Fibroblast of the aortic adventitia (primary cell): ENCODE results near the gene TAF7. TPM values are rescaled to one million over a fixed set of nuclear protein-coding genes. Genes with fewer than 3 reads are reported as not detected.

Source experiments
- DNase-seq: peaks from one replicate; pipeline ENCODE4 v3.0.0-alpha.2; 2010; ENCODE audit warnings: low read depth
- H3K4me3 ChIP-seq: 2 replicates; pipeline ENCODE4 v1.5.1; 2011; ENCODE audit warnings: low read depth, mild to moderate bottlenecking, control low read depth, low read length, moderate library complexity
- CTCF ChIP-seq: IDR thresholded peaks from 2 replicates; pipeline ENCODE4 v1.5.1; 2011; ENCODE audit warnings: mild to moderate bottlenecking, low read length, control low read depth, inconsistent platforms; ENCODE audit not compliant: insufficient read depth
- total RNA-seq: library from RNA; depleted of rRNA; stranded (reverse); fragments of >200 nt; gene quantifications from 2 replicates; pipeline ENCODE4 v1.2.3, GENCODE V29; 2012; ENCODE audit warnings: low replicate concordance

TAF7 gene
- total RNA-seq, 1 donor = 66.0 TPM

- DNase-seq = no peak
- TF ChIP-seq CTCF = no peak
These were observed 51.4 kb downstream of the TAF7 start for GRCh38 chr5:141269195-141269594.

More at GRCh38 chr5:141269195-141269594, 51.4 kb downstream of the TAF7 start:
- H3K4me3 ChIP-seq = no peak overlapping the region

Other genes starting within 250 kb of the TAF7 start
- gene PCDHB2, start 226.2 kb downstream of the TAF7 start, total RNA-seq = 0.36 and 0.82 TPM in 2 replicates
- 0.27 and 0.74 TPM in 2 replicates for gene PCDHB3, start 220.3 kb downstream of the TAF7 start, total RNA-seq
- gene PCDHB4, start 199.0 kb downstream of the TAF7 start, total RNA-seq = 0.09 and 0.65 TPM in 2 replicates
- gene PCDHB5, start 185.6 kb downstream of the TAF7 start, total RNA-seq = 0.45 and 0.57 TPM in 2 replicates
- gene PCDHB6, start 170.7 kb downstream of the TAF7 start, total RNA-seq = 0.18 TPM in 1 of 2 replicates, not detected in the other
- 0.63 and 0.98 TPM in 2 replicates for gene PCDHB7, start 148.1 kb downstream of the TAF7 start, total RNA-seq
- 0.16 and 0.27 TPM in 2 replicates for gene PCDHB8, start 143.0 kb downstream of the TAF7 start, total RNA-seq
- gene PCDHB16, start 138.4 kb downstream of the TAF7 start, total RNA-seq = 0.25 and 0.36 TPM in 2 replicates
- 0.41 and 1.2 TPM in 2 replicates for gene PCDHB9, start 133.6 kb downstream of the TAF7 start, total RNA-seq
- 0.36 and 0.41 TPM in 2 replicates for gene PCDHB10, start 128.4 kb downstream of the TAF7 start, total RNA-seq
- gene PCDHB11, start 121.2 kb downstream of the TAF7 start, total RNA-seq = 0.08 and 0.27 TPM in 2 replicates
- gene PCDHB12, start 112.1 kb downstream of the TAF7 start, total RNA-seq = 0.18 and 0.25 TPM in 2 replicates
- 0.27 and 0.65 TPM in 2 replicates for gene PCDHB13, start 106.9 kb downstream of the TAF7 start, total RNA-seq
- 0.45 and 0.74 TPM in 2 replicates for gene PCDHB14, start 97.4 kb downstream of the TAF7 start, total RNA-seq
- 0.09 TPM in 1 of 2 replicates, not detected in the other for gene PCDHB15, start 75.4 kb downstream of the TAF7 start, total RNA-seq
- gene SLC25A2, start 16.7 kb downstream of the TAF7 start, total RNA-seq = 0.72 TPM in 1 of 2 replicates, not detected in the other
- 0.90 and 1.4 TPM in 2 replicates for gene PCDHGA1, start 9.7 kb upstream of the TAF7 start, total RNA-seq
- gene PCDHGA2, start 18.0 kb upstream of the TAF7 start, total RNA-seq = 2.5 and 3.9 TPM in 2 replicates
- 1.1 and 4.4 TPM in 2 replicates for gene PCDHGA3, start 23.0 kb upstream of the TAF7 start, total RNA-seq
- 3.1 and 4.2 TPM in 2 replicates for gene PCDHGB1, start 29.3 kb upstream of the TAF7 start, total RNA-seq
- gene PCDHGA4, start 34.2 kb upstream of the TAF7 start, total RNA-seq = 3.7 and 9.9 TPM in 2 replicates
- 1.3 and 5.7 TPM in 2 replicates for gene PCDHGB2, start 39.2 kb upstream of the TAF7 start, total RNA-seq
- gene PCDHGA5, start 43.4 kb upstream of the TAF7 start, total RNA-seq = 1.7 and 3.5 TPM in 2 replicates
- gene PCDHGB3, start 49.5 kb upstream of the TAF7 start, total RNA-seq = 7.7 and 9.6 TPM in 2 replicates
- gene PCDHGA6, start 53.1 kb upstream of the TAF7 start, total RNA-seq = 3.9 and 7.4 TPM in 2 replicates
- 2.9 and 8.4 TPM in 2 replicates for gene PCDHGA7, start 62.0 kb upstream of the TAF7 start, total RNA-seq
- 9.0 and 17.4 TPM in 2 replicates for gene PCDHGB4, start 66.9 kb upstream of the TAF7 start, total RNA-seq
- gene PCDHGA8, start 71.8 kb upstream of the TAF7 start, total RNA-seq = 2.5 and 3.8 TPM in 2 replicates
- 8.5 and 19.9 TPM in 2 replicates for gene PCDHGB5, start 77.2 kb upstream of the TAF7 start, total RNA-seq
- 4.1 and 7.3 TPM in 2 replicates for gene PCDHGA9, start 82.0 kb upstream of the TAF7 start, total RNA-seq
- 3.8 and 5.8 TPM in 2 replicates for gene PCDHGB6, start 87.2 kb upstream of the TAF7 start, total RNA-seq
- gene PCDHGA10, start 92.2 kb upstream of the TAF7 start, total RNA-seq = 10.6 and 22.2 TPM in 2 replicates
- gene PCDHGB7, start 96.9 kb upstream of the TAF7 start, total RNA-seq = 16.7 and 22.1 TPM in 2 replicates
- 7.6 and 17.8 TPM in 2 replicates for gene PCDHGA11, start 100.3 kb upstream of the TAF7 start, total RNA-seq
- gene PCDHGA12, start 109.7 kb upstream of the TAF7 start, total RNA-seq = 39.7 and 50.5 TPM in 2 replicates
- 53.7 and 97.7 TPM in 2 replicates for gene PCDHGC3, start 155.2 kb upstream of the TAF7 start, total RNA-seq
- gene PCDHGC4, start 164.2 kb upstream of the TAF7 start, total RNA-seq = 2.5 and 5.2 TPM in 2 replicates
- gene PCDHGC5, start 168.3 kb upstream of the TAF7 start, total RNA-seq = 7.0 and 10.5 TPM in 2 replicates